Measurements from ENCODE around the gene CD47. TPM values are rescaled to one million over a fixed set of nuclear protein-coding genes. Genes with fewer than 3 reads are reported as not detected.
A peak's percentile ranks its signal among the peaks of the same experiment; 100 is the strongest.

CD47 gene
- total and polyA plus RNA-seq, 12 donors = 17.9 to 76.3 (median 47.6) TPM

DNA sequence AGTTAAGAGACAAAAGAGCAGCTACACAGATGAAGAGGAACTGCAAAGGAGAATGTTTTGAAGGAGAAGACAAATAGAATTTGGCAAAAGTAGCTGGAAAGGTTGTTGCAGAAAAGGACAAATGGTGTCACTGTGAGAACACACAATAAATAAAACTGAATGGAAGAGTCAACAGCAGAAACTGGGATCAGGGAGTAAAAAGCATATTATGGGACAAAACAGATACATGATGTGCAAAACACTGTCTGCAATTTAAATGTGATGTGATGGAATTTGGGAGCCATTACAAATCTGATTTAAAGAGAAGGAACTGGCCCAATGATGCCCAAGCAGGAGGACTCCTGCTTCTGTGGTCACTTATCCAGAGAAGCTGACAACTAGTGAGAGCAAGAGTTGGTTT is 46.1 kb downstream of the CD47 start:
- no peaks in the 10 kb centered on the region for H3K9me3 ChIP-seq
- no peaks in the 10 kb centered on the region for H3K4me1 ChIP-seq
- peaks cover 0 to 84% (median 18%) of the 10 kb centered on the region in 9 donors for H3K36me3 ChIP-seq
- no peak overlapping the region for H3K4me3 ChIP-seq
- intact Hi-C loops (cut with DNase I) = no loop called here
- H3K27me3 ChIP-seq = no peaks in the 10 kb centered on the region
- H3K27ac ChIP-seq = no peak overlapping the region
- TF ChIP-seq, protein P1, sequence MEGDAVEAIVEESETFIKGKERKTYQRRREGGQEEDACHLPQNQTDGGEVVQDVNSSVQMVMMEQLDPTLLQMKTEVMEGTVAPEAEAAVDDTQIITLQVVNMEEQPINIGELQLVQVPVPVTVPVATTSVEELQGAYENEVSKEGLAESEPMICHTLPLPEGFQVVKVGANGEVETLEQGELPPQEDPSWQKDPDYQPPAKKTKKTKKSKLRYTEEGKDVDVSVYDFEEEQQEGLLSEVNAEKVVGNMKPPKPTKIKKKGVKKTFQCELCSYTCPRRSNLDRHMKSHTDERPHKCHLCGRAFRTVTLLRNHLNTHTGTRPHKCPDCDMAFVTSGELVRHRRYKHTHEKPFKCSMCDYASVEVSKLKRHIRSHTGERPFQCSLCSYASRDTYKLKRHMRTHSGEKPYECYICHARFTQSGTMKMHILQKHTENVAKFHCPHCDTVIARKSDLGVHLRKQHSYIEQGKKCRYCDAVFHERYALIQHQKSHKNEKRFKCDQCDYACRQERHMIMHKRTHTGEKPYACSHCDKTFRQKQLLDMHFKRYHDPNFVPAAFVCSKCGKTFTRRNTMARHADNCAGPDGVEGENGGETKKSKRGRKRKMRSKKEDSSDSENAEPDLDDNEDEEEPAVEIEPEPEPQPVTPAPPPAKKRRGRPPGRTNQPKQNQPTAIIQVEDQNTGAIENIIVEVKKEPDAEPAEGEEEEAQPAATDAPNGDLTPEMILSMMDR (IDR thresholded peaks at IDR 0.05) = no peak
- DNase-seq (no peak), ATAC-seq (no peak)

DNA sequence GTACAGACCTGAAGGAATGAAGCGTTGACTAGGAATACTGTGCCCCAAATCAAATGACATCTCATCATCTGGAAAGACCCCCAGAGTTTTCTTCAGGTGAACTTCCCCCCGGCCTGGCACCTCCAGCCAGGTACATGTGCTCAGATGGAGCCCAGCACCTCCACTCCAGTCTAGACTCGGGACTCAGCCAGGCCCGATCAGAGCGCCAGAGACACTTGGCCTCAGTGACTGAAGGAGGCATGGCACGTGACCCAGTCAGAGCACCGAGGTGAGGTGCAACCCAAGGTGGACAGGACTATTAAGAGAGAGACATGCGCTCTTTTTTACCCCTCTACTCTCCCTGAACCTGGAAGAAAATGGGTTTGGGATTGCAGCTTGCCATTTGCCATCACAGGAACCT is 48.5 kb downstream of the CD47 start:
- peaks cover 0 to 71% (median 18%) of the 10 kb centered on the region in 9 donors for H3K36me3 ChIP-seq
- no peak for ATAC-seq
- no peaks in the 10 kb centered on the region for H3K27me3 ChIP-seq
- intact Hi-C loops (cut with DNase I) = no loop called here
- no peak for DNase-seq
- no peak overlapping the region for H3K27ac ChIP-seq
- 86 to 97% methylated on average over 8 of the region's 8 CpGs for WGBS, 2 donors
- H3K4me1 ChIP-seq = peaks cover 0 to 9% (median 1%) of the 10 kb centered on the region in 9 donors
- no peaks in the 10 kb centered on the region for H3K9me3 ChIP-seq
- TF ChIP-seq, protein P1 (IDR thresholded peaks at IDR 0.05) = no peak
- no peak overlapping the region for H3K4me3 ChIP-seq

DNA sequence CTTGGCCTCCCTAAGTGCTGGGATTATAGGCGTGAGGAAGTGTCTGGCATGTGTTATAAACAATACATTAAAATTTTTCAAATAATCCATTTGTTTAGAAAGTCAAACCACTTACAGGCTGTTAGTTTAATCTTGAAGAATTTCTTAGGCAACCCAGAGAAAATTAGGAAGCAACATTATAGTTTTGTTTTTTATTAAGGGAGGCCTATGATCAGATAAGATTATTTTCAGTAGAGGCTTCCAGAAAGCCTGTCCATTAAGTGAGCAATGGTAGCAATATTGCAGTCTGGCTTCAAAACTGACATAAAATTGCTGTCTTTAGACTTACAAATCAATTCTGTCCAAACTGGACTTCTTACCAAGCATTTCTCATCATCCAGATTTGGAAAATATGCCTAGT is 49.6 kb downstream of the CD47 start:
- Histone ChIP-seq H3K36me3 (peaks cover 0 to 61% (median 12%) of the 10 kb centered on the region in 9 donors), H3K9me3 (no peaks in the 10 kb centered on the region), H3K27ac (no peak overlapping the region), H3K27me3 (no peaks in the 10 kb centered on the region), H3K4me1 (peaks cover 0 to 19% (median 11%) of the 10 kb centered on the region in 9 donors), H3K4me3 (no peak overlapping the region)
- ATAC-seq = no peak
- no peak for DNase-seq
- WGBS, 2 donors = 97 to 98% methylated on average over 1 of the region's 1 CpG
- intact Hi-C loops (cut with DNase I) = no loop called here
- TF ChIP-seq, protein P1 (IDR thresholded peaks at IDR 0.05) = no peak

DNA sequence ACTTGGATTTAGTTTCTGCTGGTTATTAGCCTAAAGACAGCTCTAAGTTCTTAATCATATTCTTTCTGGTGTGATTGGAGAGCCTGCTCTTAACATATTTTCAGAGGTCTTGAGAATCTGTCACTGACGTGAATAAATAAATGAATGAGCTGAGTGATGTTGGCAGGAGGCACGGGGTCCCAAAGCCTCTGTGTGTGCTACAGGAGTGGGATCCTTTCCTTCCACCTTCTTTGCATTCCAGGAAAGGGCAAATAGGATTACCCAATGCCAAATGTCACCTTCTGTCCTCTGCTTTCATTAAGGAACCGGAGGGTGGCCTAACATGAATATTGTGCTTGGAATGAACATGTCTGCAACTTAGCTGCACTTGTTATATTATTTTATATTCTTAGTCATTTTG is 53.1 kb downstream of the CD47 start:
- Histone ChIP-seq H3K4me3 (no peak overlapping the region), H3K4me1 (peaks cover 0 to 34% (median 18%) of the 10 kb centered on the region in 9 donors), H3K27me3 (no peaks in the 10 kb centered on the region), H3K36me3 (peaks cover 0 to 36% (median 9%) of the 10 kb centered on the region in 9 donors), H3K9me3 (no peaks in the 10 kb centered on the region), H3K27ac (peak overlapping the region in 1 of 10 donors; percentile 34)
- TF ChIP-seq, protein P1 (IDR thresholded peaks at IDR 0.05) = no peak
- intact Hi-C loops (cut with DNase I) = no loop called here
- 62 to 66% methylated on average over 3 of the region's 3 CpGs for WGBS, 2 donors
- DNase-seq (no peak), ATAC-seq (no peak)
